H1 (cell line): ENCODE measurements around the gene NCK1. TPM values are rescaled to one million over a fixed set of nuclear protein-coding genes. Genes with fewer than 3 reads are reported as not detected.

Experiments used
- CTCF ChIA-PET: fragments of 300-600 bp; sonication (Branson Sonifier 250); formaldehyde crosslinking; loops from one replicate; lab custom pipeline; 2021; ENCODE audit not compliant: partially characterized antibody; lab: Charles Lee
- POLR2A ChIA-PET: fragments of 300-600 bp; sonication (Branson Sonifier 250); formaldehyde crosslinking; loops from one replicate; lab custom pipeline; 2021; ENCODE audit warnings: inconsistent platforms; ENCODE audit not compliant: partially characterized antibody; lab: Charles Lee
- DNase-seq, 2 experiments: peaks; one replicate each; pipeline versions ENCODE4 v3.0.0 to v3.0.0-alpha.2; 2010 to 2022; ENCODE audit warnings: low spot score in 2 of 2, low read depth in 1 of 2, mixed read lengths in 1 of 2
- FAIRE-seq: peaks from 2 replicates; lab custom pipeline; 2011; peaks lifted over from hg19 to GRCh38; lab: Jason Lieb, UNC
- H2AFZ ChIP-seq: 2 replicates; pipeline ENCODE4 v1.8.1; 2012; ENCODE audit warnings: low read length, inconsistent platforms
- H2AK5ac ChIP-seq: 2 replicates; pipeline ENCODE4 v1.6.1; 2013; ENCODE audit warnings: low read depth, low read length
- H2BK120ac ChIP-seq: replicated peaks from 2 replicates; pipeline ENCODE3; 2013; ENCODE audit warnings: low read depth, low read length, inconsistent platforms
- H2BK12ac ChIP-seq: 2 replicates; pipeline ENCODE4 v1.6.1; 2013; ENCODE audit warnings: low read depth, low read length
- H2BK15ac ChIP-seq: 2 replicates; pipeline ENCODE4 v1.6.1; 2013; ENCODE audit warnings: low read length
- H2BK20ac ChIP-seq: 2 replicates; pipeline ENCODE4 v1.6.1; 2013; ENCODE audit warnings: low read length
- H2BK5ac ChIP-seq: 2 replicates; pipeline ENCODE4 v1.6.1; 2013; ENCODE audit warnings: low read depth, low read length
- H3K14ac ChIP-seq: 2 replicates; pipeline ENCODE4 v1.6.1; 2013; ENCODE audit warnings: inconsistent platforms; ENCODE audit not compliant: insufficient read length
- H3K18ac ChIP-seq: 2 replicates; pipeline ENCODE4 v1.6.1; 2013; ENCODE audit warnings: low read length; ENCODE audit errors: extremely low read depth
- H3K23ac ChIP-seq: 2 replicates; pipeline ENCODE4 v1.6.1; 2013; ENCODE audit warnings: inconsistent platforms; ENCODE audit not compliant: insufficient read length
- H3K23me2 ChIP-seq: 2 replicates; pipeline ENCODE4 v1.6.1; 2013; ENCODE audit warnings: low read depth, low read length
- H3K27ac ChIP-seq: 2 replicates; pipeline ENCODE4 v1.6.1; 2011; ENCODE audit warnings: low read depth, low read length, inconsistent platforms
- H3K27me3 ChIP-seq, 4 experiments: replicated peaks in 1 of 4; 1 replicate in 1 of 4; 2 replicates in 3 of 4; pipeline versions ENCODE4 v1.6.1 to v1.8.1; 2011 to 2013; ENCODE audit warnings: low read length in 3 of 4, mild to moderate bottlenecking in 3 of 4, inconsistent platforms in 2 of 4, mixed read lengths in 2 of 4, moderate library complexity in 1 of 4; ENCODE audit not compliant: control insufficient read depth in 3 of 4, insufficient read depth in 3 of 4; ENCODE audit errors: extremely low read depth in 1 of 4
- H3K36me3 ChIP-seq, 4 experiments: 2 replicates each; pipeline versions ENCODE4 v1.6.1 to v1.8.1; 2011 to 2013; ENCODE audit warnings: mild to moderate bottlenecking in 4 of 4, low read length in 3 of 4, moderate library complexity in 2 of 4, control low read depth in 1 of 4, inconsistent platforms in 1 of 4; ENCODE audit not compliant: insufficient read depth in 4 of 4, control insufficient read depth in 2 of 4
- H3K4ac ChIP-seq: replicated peaks from 2 replicates; pipeline ENCODE3; 2013; ENCODE audit warnings: low read length, low read depth, mixed read lengths, inconsistent platforms; ENCODE audit not compliant: insufficient read length
- H3K4me1 ChIP-seq, 4 experiments: replicated peaks in 1 of 4; 1 replicate in 1 of 4; 2 replicates in 3 of 4; pipeline versions ENCODE4 v1.6.1 to v1.8.1; 2011 to 2013; ENCODE audit warnings: low read length in 3 of 4, inconsistent platforms in 2 of 4, mixed read lengths in 1 of 4; ENCODE audit not compliant: insufficient read depth in 4 of 4, control insufficient read depth in 3 of 4
- H3K4me2 ChIP-seq, 2 experiments: 2 replicates each; pipeline versions ENCODE4 v1.6.1 to v1.8.1; 2011 to 2013; ENCODE audit warnings: low read depth in 2 of 2, low read length in 2 of 2, control low read depth in 1 of 2, inconsistent platforms in 1 of 2, mild to moderate bottlenecking in 1 of 2; ENCODE audit not compliant: insufficient read depth in 1 of 2
- H3K4me3 ChIP-seq, 4 experiments: fragments of 200-600, 300-600 bp in 1 of 4; sonication (generic), shearing (Covaris generic), sonication (Bioruptor Twin) in 1 of 4; 2 replicates each; pipeline versions ENCODE4 v1.5.1 to v1.8.1; 2011 to 2016; ENCODE audit warnings: low read length in 4 of 4, low read depth in 3 of 4, control low read depth in 2 of 4, inconsistent platforms in 2 of 4, mild to moderate bottlenecking in 2 of 4, mixed read lengths in 1 of 4, moderate library complexity in 1 of 4; ENCODE audit not compliant: insufficient read depth in 2 of 4; ENCODE audit errors: extremely low read depth in 1 of 4
- H3K56ac ChIP-seq: replicated peaks from 2 replicates; pipeline ENCODE3; 2013; ENCODE audit warnings: low read depth, mild to moderate bottlenecking, mixed read lengths, low read length, inconsistent platforms; ENCODE audit not compliant: insufficient read length
- H3K79me1 ChIP-seq: 2 replicates; pipeline ENCODE4 v1.6.1; 2013; ENCODE audit warnings: low read depth, low read length, control low read depth
- H3K79me2 ChIP-seq, 2 experiments: 2 replicates each; pipeline versions ENCODE4 v1.6.1 to v1.8.1; 2012 to 2013; ENCODE audit warnings: low read length in 2 of 2, mild to moderate bottlenecking in 2 of 2, inconsistent platforms in 1 of 2; ENCODE audit not compliant: insufficient read depth in 2 of 2, control insufficient read depth in 1 of 2
- H3K9ac ChIP-seq, 4 experiments: replicated peaks in 1 of 4; 1 replicate in 1 of 4; 2 replicates in 3 of 4; pipeline versions ENCODE4 v1.6.1 to v1.8.1; 2011 to 2013; ENCODE audit warnings: low read depth in 3 of 4, low read length in 3 of 4, control low read depth in 2 of 4, mild to moderate bottlenecking in 2 of 4, moderate library complexity in 2 of 4, inconsistent platforms in 1 of 4; ENCODE audit errors: extremely low read depth in 1 of 4
- H3K9me3 ChIP-seq, 2 experiments: 2 replicates each; pipeline versions ENCODE4 v1.6.1 to v1.8.1; 2012 to 2013; ENCODE audit warnings: mild to moderate bottlenecking in 2 of 2, moderate library complexity in 2 of 2, control low read depth in 1 of 2, inconsistent platforms in 1 of 2, low read depth in 1 of 2, low read length in 1 of 2, mixed read lengths in 1 of 2; ENCODE audit not compliant: insufficient read depth in 2 of 2
- H4K20me1 ChIP-seq, 2 experiments: replicated peaks in 1 of 2; 2 replicates each; pipeline versions ENCODE3 to v1.8.1; 2011 to 2013; ENCODE audit warnings: inconsistent platforms in 2 of 2, low read length in 2 of 2, mild to moderate bottlenecking in 1 of 2; ENCODE audit not compliant: insufficient read depth in 2 of 2, control insufficient read depth in 1 of 2
- H4K5ac ChIP-seq: 2 replicates; pipeline ENCODE4 v1.6.1; 2013; ENCODE audit warnings: low read length, low read depth, mixed read lengths, inconsistent platforms; ENCODE audit not compliant: insufficient read length
- H4K8ac ChIP-seq: 2 replicates; pipeline ENCODE4 v1.8.0; 2013; ENCODE audit warnings: mild to moderate bottlenecking, moderate library complexity, low read length, inconsistent platforms; ENCODE audit not compliant: insufficient read depth; ENCODE audit errors: extremely low read depth
- H4K91ac ChIP-seq: replicated peaks from 2 replicates; pipeline ENCODE3; 2013; ENCODE audit warnings: low read length, mixed read lengths, inconsistent platforms; ENCODE audit not compliant: insufficient read length
- EZH2 ChIP-seq: fragments of 200-600 bp; sonication (generic); IDR thresholded peaks from 2 replicates; pipeline ENCODE4 v1.7.1; 2012; ENCODE audit warnings: low read depth, mild to moderate bottlenecking, moderate library complexity, low read length, inconsistent platforms; ENCODE audit not compliant: severe bottlenecking
- FOSL1 ChIP-seq: IDR thresholded peaks from 2 replicates; pipeline ENCODE4 v1.6.1; 2011; ENCODE audit warnings: mild to moderate bottlenecking, low read depth, low read length, moderate library complexity; ENCODE audit not compliant: insufficient read depth
- KDM4A ChIP-seq: IDR thresholded peaks from one replicate; pipeline ENCODE4 v1.7.1; 2012; ENCODE audit warnings: low read depth, mild to moderate bottlenecking, moderate library complexity, low read length, inconsistent platforms; ENCODE audit not compliant: severe bottlenecking
- MAX ChIP-seq: IDR thresholded peaks from 2 replicates; pipeline ENCODE4 v1.6.1; 2012; ENCODE audit warnings: inconsistent platforms
- NRF1 ChIP-seq: IDR thresholded peaks from 2 replicates; pipeline ENCODE4 v1.6.1; 2011; ENCODE audit warnings: mild to moderate bottlenecking, low read depth, low read length, improper control_type of control experiment
- PHF8 ChIP-seq: fragments of 200-600 bp; sonication (generic); conservative IDR thresholded peaks from 2 replicates; pipeline ENCODE4 v1.7.1; 2012; ENCODE audit warnings: low read depth, mild to moderate bottlenecking, inconsistent platforms, low read length, moderate library complexity
- SIN3A ChIP-seq, 2 experiments: IDR thresholded peaks in 1 of 2; conservative IDR thresholded peaks in 1 of 2; 2 replicates each; pipeline ENCODE4 v1.6.1; 2011 to 2012; ENCODE audit warnings: low read length in 2 of 2, improper control_type of control experiment in 1 of 2, low read depth in 1 of 2, mild to moderate bottlenecking in 1 of 2
- TAF1 ChIP-seq: IDR thresholded peaks from 2 replicates; pipeline ENCODE4 v1.6.1; 2011; ENCODE audit warnings: mild to moderate bottlenecking, low read depth, low read length
- YY1 ChIP-seq: IDR thresholded peaks from 2 replicates; pipeline ENCODE4 v1.6.1; 2011; ENCODE audit warnings: low read depth, mild to moderate bottlenecking, low read length
- whole genome bisulfite sequencing, 2 experiments: shearing (Covaris generic) in 1 of 2; methylation state at CpG; one replicate each; pipeline versions ENCODE4 v1.1.6 to v1.1.7; 2013 to 2015; ENCODE audit warnings: low lambda C conversion rate in 2 of 2, mixed read lengths in 2 of 2, inconsistent platforms in 1 of 2, low coverage in 1 of 2, missing lambda C conversion rate in 1 of 2; ENCODE audit not compliant: insufficient replicate concordance in 2 of 2, insufficient coverage in 1 of 2, insufficient read length in 1 of 2; ENCODE audit errors: extremely low coverage in 1 of 2, missing lambda C conversion rate in 1 of 2; 5-methylcytosine and 5-hydroxymethylcytosine counted together
- polyA plus RNA-seq, 7 experiments: library from polyadenylated mRNA; depleted of rRNA in 3 of 7; stranded (reverse) in 5 of 7; unstranded in 2 of 7; fragments of >200 nt in 5 of 7; fragments of 200-250 nt in 2 of 7; gene quantifications; 1 replicate in 5 of 7; 2 replicates in 1 of 7; 4 replicates in 1 of 7; pipeline versions ENCODE4 v1.2.1 to v1.2.3, GENCODE V29; 2011 to 2013; ENCODE audit warnings: missing spikeins in 2 of 7, mixed read lengths in 2 of 7
- total RNA-seq: library from RNA; stranded (reverse); fragmentation: NEBNext Ultra II Directional; extraction: Animal tissue kit (Norgen Biotek cat#: 25700); gene quantifications from 2 replicates; pipeline ENCODE4 v1.2.1, GENCODE V29; 2021
- TF ChIP-seq, protein P1 (sequence below): IDR thresholded peaks from 2 replicates; pipeline ENCODE4 v1.6.1; 2012; ENCODE audit warnings: inconsistent platforms

Gene NCK1
- total and polyA plus RNA-seq, 2 of the 8 experiments (the other 6 are each of a cell fraction or from before 2014, with no cell fraction given), result 10.0 to 28.5 TPM

DNA sequence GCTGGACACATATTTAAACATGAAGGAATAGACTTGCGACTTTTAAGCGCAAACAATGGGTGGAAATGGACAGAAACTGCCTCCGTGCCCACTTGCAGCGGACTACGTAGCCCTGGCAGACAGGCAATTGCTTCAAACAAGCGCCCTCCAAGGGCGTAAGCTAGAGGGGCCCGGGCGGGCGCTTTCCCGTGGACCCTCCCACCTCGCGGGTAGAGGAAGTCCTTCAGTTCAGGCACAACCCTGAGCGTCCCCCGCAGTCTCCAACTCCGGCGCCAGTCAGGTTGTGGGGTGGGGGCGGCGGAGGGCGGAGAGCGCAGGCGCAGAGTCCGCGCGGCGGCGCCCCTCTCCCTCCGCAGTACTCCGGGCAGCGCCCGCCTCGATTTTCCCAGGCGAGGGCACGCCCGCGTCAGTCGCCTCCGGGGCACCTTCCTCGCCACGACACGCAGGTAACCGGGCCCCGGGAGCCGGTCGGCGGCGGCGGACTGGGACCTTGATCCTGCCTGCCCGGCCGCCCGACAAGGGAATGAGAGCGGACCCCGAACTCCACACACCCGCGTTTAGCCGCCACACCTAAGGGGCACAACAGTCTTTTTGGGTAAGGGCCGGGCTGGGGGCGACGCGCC is 43.1 kb upstream of the NCK1 start, which contains the start of gene SLC35G2:
Gene SLC35G2 (plus strand): TSS at position 358 of the 623 bp plus-strand sequence. CDS start 35,335 bp downstream, outside the sequence.
- WGBS, 2 experiments, result 1% methylated on average over 40 of the region's 60 CpGs; no CpG with 5 or more reads in 1 of the 2 experiments
- H3K4me1 ChIP-seq, result peaks cover 0 to 9% (median 4%) of the 10 kb centered on the region in 4 experiments; a peak in 4 of 7 replicates
- CTCF ChIA-PET, result no interaction called here
- TF ChIP-seq FOSL1 (no peak), KDM4A (peak; percentile 90), NRF1 (peak; percentile 32; the same call in 1 of the 2 replicates), MAX (peak; percentile 14; the same call in 1 of the 2 replicates), YY1 (0 out of 2 replicates have a peak, but pooled peaks have one; percentile 4), PHF8 (0 out of 2 replicates have a peak, but pooled peaks have one; percentile 9), TAF1 (0 out of 2 replicates have a peak, but pooled peaks have one; percentile 34), SIN3A (conservative IDR thresholded peaks at IDR 0.05 in 1 of 2, IDR thresholded peaks at IDR 0.05 in 1 of 2; ENCODE audit: low read depth in 1 of 2, low read length in 2 of 2) (peak; percentile 14 to 58; a peak in 1 of 4 replicates), EZH2 (peak; percentile 37)
- TF ChIP-seq, protein P1, sequence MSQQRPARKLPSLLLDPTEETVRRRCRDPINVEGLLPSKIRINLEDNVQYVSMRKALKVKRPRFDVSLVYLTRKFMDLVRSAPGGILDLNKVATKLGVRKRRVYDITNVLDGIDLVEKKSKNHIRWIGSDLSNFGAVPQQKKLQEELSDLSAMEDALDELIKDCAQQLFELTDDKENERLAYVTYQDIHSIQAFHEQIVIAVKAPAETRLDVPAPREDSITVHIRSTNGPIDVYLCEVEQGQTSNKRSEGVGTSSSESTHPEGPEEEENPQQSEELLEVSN, result no peak

More for the DNA sequence above, 43.1 kb upstream of the NCK1 start, which contains the start of gene SLC35G2:
- peaks cover 0 to 7% of the 10 kb centered on the region in 2 experiments for H4K20me1 ChIP-seq
- H3K36me3 ChIP-seq, result no peaks in the 10 kb centered on the region
- H3K79me1 ChIP-seq, result peaks cover 2% of the 10 kb centered on the region; the same call in 1 of the 2 replicates
- H2BK5ac ChIP-seq, result no peak within 1 kb of the TSS; the same call in 1 of the 2 replicates
- H2BK120ac ChIP-seq, result no peak within 1 kb of the TSS
- peak within 1 kb of the TSS; percentile 86 for H2AFZ ChIP-seq
- H3K4me2 ChIP-seq, result peak within 1 kb of the TSS; percentile 96 to 99
- H3K9ac ChIP-seq, result peak within 1 kb of the TSS in 3 of 4 experiments; percentile 38 to 49 (median 41); a peak in 6 of 7 replicates
- POLR2A ChIA-PET, result interaction anchor here (0.7 to 1.0 kb wide), 2 partner anchors 13 to 43 kb away, joined by 3 read pairs; partner anchors contain the start of gene NCK1
- H3K23me2 ChIP-seq, result peaks cover 11% of the 10 kb centered on the region
- H3K56ac ChIP-seq, result peak within 1 kb of the TSS; percentile 46
- no peak within 1 kb of the TSS for H2BK20ac ChIP-seq
- H4K5ac ChIP-seq, result no peak within 1 kb of the TSS
- peaks cover 0 to 9% (median 5%) of the 10 kb centered on the region in 4 experiments; a peak in 6 of 7 replicates for H3K27me3 ChIP-seq
- H4K91ac ChIP-seq, result no peak within 1 kb of the TSS
- no peak within 1 kb of the TSS for H3K14ac ChIP-seq
- H3K4ac ChIP-seq, result no peak within 1 kb of the TSS
- no peak within 1 kb of the TSS for H3K23ac ChIP-seq
- H3K4me3 ChIP-seq, result peak within 1 kb of the TSS; percentile 52 to 66 (median 58)
- H2BK15ac ChIP-seq, result no peak within 1 kb of the TSS; the same call in 1 of the 2 replicates
- no peak for FAIRE-seq
- no peaks in the 10 kb centered on the region for H3K9me3 ChIP-seq
- H3K18ac ChIP-seq, result peak within 1 kb of the TSS; percentile 1
- peak within 1 kb of the TSS; percentile 61; the same call in 1 of the 2 replicates for H2BK12ac ChIP-seq
- H3K27ac ChIP-seq, result no peak within 1 kb of the TSS
- H3K79me2 ChIP-seq, result peaks cover 0 to 15% of the 10 kb centered on the region in 2 experiments; a peak in 2 of 4 replicates
- peak in 1 of 2 experiments; percentile 83 for DNase-seq
- peak within 1 kb of the TSS; percentile 62; the same call in 1 of the 2 replicates for H4K8ac ChIP-seq
- no peak within 1 kb of the TSS for H2AK5ac ChIP-seq
